22Rv1 (cell line): Measurements from ENCODE around the gene PRR22.

Experiments used
- H3K27ac ChIP-seq: fragments of 450-650 bp; 2 replicates; pipeline ENCODE4 v1.5.1; 2017
- CTCF ChIP-seq: fragments of 450-650 bp; IDR thresholded peaks from 2 replicates; pipeline ENCODE4 v1.5.1; 2017; ENCODE audit warnings: mild to moderate bottlenecking
- ZFX ChIP-seq: fragments of 450-650 bp; IDR thresholded peaks from 2 replicates; pipeline ENCODE4 v1.6.1; 2017; ENCODE audit warnings: antibody characterized with exemption, borderline replicate concordance

PRR22 gene

GRCh38 chr19:5784581-5785147 is at the start of gene PRR22:
Gene PRR22 (minus strand): TSS chr19:5784746. CDS start chr19:5784660, 86 bp downstream.
- H3K27ac ChIP-seq = no peak within 1 kb of the TSS
- TF ChIP-seq ZFX = no peak
- no peak for TF ChIP-seq CTCF

GRCh38 chr19:5832527-5833216 is 48.1 kb upstream of the PRR22 start:
- TF ChIP-seq ZFX (no peak), CTCF (no peak)

GRCh38 chr19:5832061-5832460 is 47.5 kb upstream of the PRR22 start:
- no peak overlapping the region for H3K27ac ChIP-seq
- TF ChIP-seq ZFX = no peak
- TF ChIP-seq CTCF = no peak

More at GRCh38 chr19:5832527-5833216, 48.1 kb upstream of the PRR22 start:
- H3K27ac ChIP-seq = no peak overlapping the region

GRCh38 chr19:5831159-5831558 is 46.6 kb upstream of the PRR22 start:
- TF ChIP-seq CTCF (no peak), ZFX (no peak)

GRCh38 chr19:5829567-5830310 is 45.2 kb upstream of the PRR22 start:
- H3K27ac ChIP-seq = no peak overlapping the region
- no peak for TF ChIP-seq CTCF
- TF ChIP-seq ZFX = no peak

More at GRCh38 chr19:5831159-5831558, 46.6 kb upstream of the PRR22 start:
- H3K27ac ChIP-seq = no peak overlapping the region

GRCh38 chr19:5828661-5829566 is 44.4 kb upstream of the PRR22 start:
- peak overlapping the region; percentile 88 for H3K27ac ChIP-seq
- no peak for TF ChIP-seq CTCF
- TF ChIP-seq ZFX = no peak
